GM19372 (cell line): ENCODE measurements around the gene CAPN5.

Experiments
- ATAC-seq: cut with Tn5 transposase; IDR thresholded peaks from one replicate; pipeline ENCODE4 v1.9.1; 2021; ENCODE audit warnings: mild to moderate bottlenecking, low read depth, moderate library complexity; ENCODE audit not compliant: unreplicated experiment

Gene CAPN5

GRCh38 chr11:77081976-77082836 is 15.4 kb downstream of the CAPN5 start:
- no peak for ATAC-seq

GRCh38 chr11:77082838-77083565 is 16.2 kb downstream of the CAPN5 start:
- ATAC-seq = no peak

- ATAC-seq = no peak
Measured at GRCh38 chr11:77083566-77084245, 16.9 kb downstream of the CAPN5 start.

GRCh38 chr11:77084581-77085191 is 17.9 kb downstream of the CAPN5 start:
- no peak for ATAC-seq

DNA sequence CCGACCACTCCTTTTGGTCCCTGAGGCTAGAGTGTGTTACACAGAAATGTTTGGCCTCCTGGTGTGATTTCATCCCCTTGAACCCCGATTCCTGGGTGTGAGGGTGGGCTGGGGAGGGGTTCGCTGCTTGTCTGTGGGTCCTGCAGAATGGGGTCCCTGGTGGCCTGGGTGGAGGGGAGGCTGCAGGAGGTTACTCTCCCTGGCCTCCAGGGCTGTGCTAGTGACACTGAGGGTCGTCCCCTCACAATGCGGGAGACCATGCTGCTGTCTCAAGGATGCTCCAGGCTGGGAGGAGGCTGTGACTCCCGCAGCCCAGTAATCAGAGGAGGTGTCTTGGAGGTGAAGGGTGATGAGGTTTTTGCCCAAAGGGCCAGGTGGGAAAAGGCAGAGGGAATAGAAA is 18.9 kb downstream of the CAPN5 start:
- ATAC-seq = no peak

DNA sequence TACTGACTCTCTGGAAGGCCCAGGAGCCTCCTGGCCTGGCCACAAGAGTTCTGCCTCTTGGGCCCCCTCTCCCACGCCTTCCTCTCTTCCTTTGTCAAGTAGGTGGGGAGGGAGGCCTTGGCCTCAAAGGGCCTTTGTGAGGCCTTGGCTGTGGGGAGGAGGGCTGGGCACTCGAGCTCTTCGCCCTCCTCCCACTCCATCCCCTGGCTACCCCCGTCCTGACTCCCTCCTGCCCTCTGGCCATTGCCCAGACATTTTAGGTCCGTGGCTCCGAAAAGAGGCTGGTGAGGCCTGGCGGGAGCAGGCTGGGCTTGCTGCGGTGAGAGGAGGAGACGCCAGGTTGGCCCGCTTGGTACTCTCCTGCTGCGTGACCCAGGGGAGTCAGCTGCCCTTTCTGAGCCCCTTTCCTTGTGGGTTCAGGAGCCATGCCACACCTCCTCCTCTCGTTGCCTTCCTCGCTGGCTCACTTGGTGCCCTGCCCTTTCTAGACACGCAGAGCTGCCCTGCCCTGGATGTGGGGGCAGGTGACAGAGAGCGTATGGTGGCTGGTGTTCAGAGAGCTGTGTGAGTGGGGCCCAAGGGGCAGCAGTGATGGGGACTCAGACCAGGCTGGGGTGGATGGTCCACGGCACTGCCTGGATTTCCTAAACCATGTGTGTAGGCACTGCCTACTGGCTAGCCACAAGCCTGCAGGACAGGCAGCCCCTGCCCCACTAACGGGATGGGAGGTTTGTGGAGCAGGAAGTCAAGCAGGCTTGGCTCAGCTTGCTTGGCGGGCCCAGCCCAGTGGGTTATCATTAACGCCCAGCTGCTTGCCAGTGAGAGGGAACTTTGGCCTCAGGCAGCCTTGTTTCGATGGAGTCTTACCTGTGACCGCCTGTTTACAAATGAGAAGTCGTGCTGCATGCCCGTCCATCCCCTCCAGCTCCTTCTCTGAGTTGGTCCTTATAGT is 20.0 kb downstream of the CAPN5 start:
- ATAC-seq = no peak

GRCh38 chr11:77087723-77088225 is 21.0 kb downstream of the CAPN5 start:
- no peak for ATAC-seq

GRCh38 chr11:77088236-77089003 is 21.6 kb downstream of the CAPN5 start:
- ATAC-seq = no peak

- no peak for ATAC-seq
Measured at GRCh38 chr11:77089004-77089545, 22.3 kb downstream of the CAPN5 start.

DNA sequence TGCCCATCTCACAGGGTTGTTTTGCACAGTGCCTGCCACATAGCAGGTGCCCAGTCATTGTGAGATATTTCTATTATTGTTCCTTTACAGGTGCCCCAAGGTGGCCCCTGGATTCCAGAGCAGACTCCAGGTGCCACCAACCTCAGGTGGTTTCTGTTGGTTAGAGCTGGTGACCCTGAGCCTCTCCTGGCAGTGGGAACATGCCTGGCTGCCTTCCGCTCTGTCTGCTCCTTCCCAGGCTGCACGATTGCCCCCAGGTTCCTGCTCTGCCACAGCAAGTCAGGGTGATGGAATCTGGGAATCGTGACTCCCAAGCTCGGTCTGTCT is 23.2 kb downstream of the CAPN5 start:
- no peak for ATAC-seq

DNA sequence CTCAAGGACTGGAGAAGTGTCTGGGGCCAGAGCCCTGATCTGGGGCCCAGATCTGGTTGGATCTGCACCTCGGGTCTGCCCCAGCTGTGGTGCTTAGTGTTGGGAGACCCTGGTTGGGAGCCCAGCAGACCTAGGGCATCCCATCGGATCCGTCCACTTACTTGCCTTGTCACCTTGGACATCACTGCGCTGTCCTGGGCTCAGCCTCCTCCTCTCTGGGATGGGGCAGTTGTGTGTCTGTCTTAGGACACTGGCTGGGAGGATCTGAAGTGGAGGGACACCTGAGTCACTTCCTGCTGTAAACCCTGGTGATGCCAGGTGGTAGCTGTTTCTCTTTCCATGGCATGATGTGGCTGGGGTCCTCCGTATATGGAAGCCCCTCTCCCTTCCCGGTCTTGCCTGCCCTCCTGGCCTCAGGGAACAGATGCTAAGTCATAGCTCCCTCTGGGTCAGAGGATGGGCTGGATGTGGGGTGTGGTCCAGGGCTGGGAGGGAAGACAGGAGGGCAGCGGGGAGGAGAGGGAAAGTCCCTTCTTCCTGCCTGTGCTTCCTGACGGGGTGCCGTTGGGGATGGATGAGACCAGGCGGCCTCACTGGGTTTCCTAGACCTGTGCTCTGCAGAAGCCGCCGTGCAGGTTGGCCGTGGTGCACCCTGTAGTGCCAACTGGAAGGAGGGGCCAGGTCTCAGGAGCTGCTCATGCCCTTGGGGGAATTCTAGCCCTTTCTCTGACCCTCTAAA is 23.8 kb downstream of the CAPN5 start:
- no peak for ATAC-seq

GRCh38 chr11:77091146-77091940 is 24.6 kb downstream of the CAPN5 start:
- peak; percentile 84 for ATAC-seq

- no peak for ATAC-seq
Measured at GRCh38 chr11:77092382-77092781, 25.6 kb downstream of the CAPN5 start.

GRCh38 chr11:77093056-77093891 is 26.5 kb downstream of the CAPN5 start:
- no peak for ATAC-seq

DNA sequence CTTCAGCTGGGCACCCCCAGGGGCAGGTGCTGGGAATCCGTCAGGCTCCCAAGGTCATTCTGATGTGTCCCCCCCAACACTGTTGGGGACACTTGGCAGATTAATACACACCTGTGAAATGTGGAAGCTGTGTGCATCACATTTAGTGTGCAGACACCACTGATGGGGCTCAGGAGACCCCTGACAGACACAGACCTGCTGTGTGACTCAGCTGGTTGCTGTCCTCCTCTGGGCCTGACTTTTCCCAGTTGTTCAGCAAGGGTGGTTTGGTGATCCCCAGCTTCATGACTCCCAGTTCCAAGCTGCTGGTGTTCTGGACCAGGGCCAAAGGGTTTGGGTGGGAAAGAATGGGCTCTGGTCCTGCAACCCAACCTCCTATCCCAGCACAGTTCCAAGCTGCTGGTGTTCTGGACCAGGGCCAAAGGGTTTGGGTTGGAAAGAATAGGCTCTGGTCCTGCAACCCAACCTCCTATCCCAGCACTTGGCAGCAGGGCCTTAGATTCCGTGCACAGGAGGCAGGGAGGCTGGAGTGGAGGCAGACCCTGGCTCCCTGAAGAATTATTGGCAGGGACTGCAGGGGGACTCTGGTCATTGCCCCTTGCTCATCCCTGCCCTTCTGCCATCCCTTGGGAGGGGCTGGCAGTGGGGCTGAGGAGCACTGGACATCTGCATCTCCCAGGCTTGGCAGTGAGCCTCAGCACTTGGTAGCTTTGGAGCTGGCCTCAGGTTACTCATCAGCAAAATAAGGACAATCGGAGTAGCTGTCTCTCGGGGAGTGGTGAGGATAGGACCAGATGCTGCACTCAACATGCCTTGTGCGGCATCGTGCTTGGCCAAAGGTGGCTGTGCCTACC is 27.4 kb downstream of the CAPN5 start:
- ATAC-seq = no peak
